ENCODE measurements around the gene SUSD6. TPM values are rescaled to one million over a fixed set of nuclear protein-coding genes. Genes with fewer than 3 reads are reported as not detected.

Gene SUSD6
- polyA plus RNA-seq, 1 experiment, result 14.4 TPM

DNA sequence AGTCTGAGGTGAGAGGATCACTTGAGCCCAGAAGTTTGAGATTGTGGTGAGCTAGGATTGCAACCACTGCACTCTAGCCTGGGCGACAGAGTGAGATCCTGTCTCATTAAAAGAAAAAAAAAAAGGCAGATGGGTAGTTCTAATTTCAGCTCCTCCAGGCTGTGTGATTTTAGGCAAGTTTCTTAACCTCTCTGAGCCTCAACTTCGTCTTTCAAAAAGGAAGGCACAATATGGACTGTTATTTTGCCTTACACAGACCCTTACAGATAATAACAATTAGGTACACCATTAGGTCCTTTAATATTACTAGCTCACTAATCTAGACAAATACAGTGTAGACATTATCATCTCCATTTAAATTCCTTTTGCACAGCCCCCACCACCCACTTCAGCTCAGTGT lies 31.9 kb upstream of the SUSD6 start:
- TF ChIP-seq, protein P1, sequence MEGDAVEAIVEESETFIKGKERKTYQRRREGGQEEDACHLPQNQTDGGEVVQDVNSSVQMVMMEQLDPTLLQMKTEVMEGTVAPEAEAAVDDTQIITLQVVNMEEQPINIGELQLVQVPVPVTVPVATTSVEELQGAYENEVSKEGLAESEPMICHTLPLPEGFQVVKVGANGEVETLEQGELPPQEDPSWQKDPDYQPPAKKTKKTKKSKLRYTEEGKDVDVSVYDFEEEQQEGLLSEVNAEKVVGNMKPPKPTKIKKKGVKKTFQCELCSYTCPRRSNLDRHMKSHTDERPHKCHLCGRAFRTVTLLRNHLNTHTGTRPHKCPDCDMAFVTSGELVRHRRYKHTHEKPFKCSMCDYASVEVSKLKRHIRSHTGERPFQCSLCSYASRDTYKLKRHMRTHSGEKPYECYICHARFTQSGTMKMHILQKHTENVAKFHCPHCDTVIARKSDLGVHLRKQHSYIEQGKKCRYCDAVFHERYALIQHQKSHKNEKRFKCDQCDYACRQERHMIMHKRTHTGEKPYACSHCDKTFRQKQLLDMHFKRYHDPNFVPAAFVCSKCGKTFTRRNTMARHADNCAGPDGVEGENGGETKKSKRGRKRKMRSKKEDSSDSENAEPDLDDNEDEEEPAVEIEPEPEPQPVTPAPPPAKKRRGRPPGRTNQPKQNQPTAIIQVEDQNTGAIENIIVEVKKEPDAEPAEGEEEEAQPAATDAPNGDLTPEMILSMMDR (IDR thresholded peaks at IDR 0.05; ENCODE audit: low read depth, low read length), result no peak
- CTCF ChIA-PET, result interaction anchor here (0.5 to 1.7 kb wide), 25 partner anchors 9 to 338 kb away, joined by 3 to 9 read pairs (median 4); partner anchors contain the start of gene SRSF5

DNA sequence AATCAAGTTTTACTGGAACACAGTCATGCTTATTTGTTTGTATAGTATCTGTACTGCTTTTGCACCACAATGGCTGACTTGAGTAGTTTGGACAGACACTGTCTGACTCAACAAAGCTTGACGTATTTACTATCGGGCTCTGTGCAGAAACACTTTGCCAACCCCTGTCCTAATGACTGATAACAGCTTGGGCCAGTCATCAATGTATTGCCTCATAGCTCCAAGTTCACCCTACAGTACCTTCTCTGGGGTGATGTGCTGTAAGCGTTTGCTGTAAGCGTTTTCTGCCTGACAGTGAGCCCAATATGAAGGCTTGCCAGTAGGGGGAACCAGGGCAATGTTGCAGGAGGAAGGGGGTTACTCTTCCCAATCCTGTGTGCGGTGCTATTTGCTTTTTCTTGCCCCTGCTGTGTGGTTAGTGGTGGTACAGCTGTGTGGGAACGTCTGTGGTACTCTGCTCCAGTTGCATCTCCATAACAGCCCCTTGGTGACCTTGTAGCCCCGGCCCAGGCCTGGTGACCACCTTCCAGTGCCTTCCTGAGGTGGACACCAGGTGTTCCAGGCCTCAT lies 31.3 kb upstream of the SUSD6 start:
- Histone ChIP-seq H3K27me3 (ENCODE audit: control insufficient read depth, insufficient read depth, low read length) (peaks cover 22% of the 10 kb centered on the region), H3K9me3 (ENCODE audit: control insufficient read depth, insufficient read depth, low read length) (no peaks in the 10 kb centered on the region; the same call in 1 of the 2 replicates), H3K27ac (ENCODE audit: low read depth, low read length) (no peak overlapping the region), H3K4me3 (ENCODE audit: low read depth, low read length) (no peak overlapping the region)
- TF ChIP-seq, protein P1 (IDR thresholded peaks at IDR 0.05; ENCODE audit: low read depth, low read length), result peak; percentile 82
- POLR2A ChIA-PET, result interaction anchor here (0.6 to 1.3 kb wide), 2 partner anchors 187 to 427 kb away, joined by 3 to 9 read pairs; partner anchors contain the start of genes DCAF5 and SRSF5
- peak; percentile 91 for DNase-seq (ENCODE audit: low read depth, low spot score)
- CTCF ChIA-PET, result interaction anchor here (0.5 to 1.7 kb wide), 27 partner anchors 8 to 338 kb away, joined by 3 to 18 read pairs (median 4); partner anchors contain the start of gene SRSF5

More for the DNA sequence above, 31.9 kb upstream of the SUSD6 start:
- peaks cover 27% of the 10 kb centered on the region for H3K27me3 ChIP-seq (ENCODE audit: control insufficient read depth, insufficient read depth, low read length)
- DNase-seq (ENCODE audit: low read depth, low spot score), result no peak
- H3K9me3 ChIP-seq (ENCODE audit: control insufficient read depth, insufficient read depth, low read length), result no peaks in the 10 kb centered on the region; the same call in 1 of the 2 replicates
- POLR2A ChIA-PET, result interaction anchor here (1.3 kb wide), 1 partner anchor 187 kb away, joined by 9 read pairs; the partner anchor contains the start of gene SRSF5
- no peak overlapping the region for H3K27ac ChIP-seq (ENCODE audit: low read depth, low read length)
- no peak overlapping the region for H3K4me3 ChIP-seq (ENCODE audit: low read depth, low read length)

DNA sequence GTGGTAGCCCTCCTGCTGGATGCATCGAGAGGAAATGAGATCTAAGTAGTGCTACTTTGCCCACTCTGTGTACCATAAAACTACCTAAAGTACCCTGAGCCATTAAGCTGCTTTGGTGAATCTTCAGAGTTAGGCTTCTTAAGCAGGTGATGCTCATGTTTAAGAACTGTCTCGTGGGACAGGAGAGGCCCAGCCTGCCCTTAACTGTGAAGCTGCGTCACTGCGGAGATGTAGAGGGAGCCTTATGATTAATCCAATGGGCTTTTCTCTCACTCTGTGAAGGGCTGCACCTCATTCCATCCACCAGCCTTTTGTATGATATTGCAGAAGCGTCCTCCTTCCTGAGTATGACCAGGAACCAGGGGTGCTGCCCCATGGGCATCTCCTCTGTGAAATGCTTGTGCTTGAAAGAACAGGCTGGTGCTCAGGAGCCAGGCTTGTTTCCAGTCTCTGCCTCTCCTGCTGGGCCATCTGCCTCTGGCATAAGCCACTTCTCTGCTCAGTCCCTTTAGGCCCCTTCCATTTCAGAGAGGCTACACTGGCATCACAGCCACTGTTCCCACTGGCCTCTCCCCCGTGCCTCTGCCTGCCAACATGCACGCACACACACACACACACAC lies 30.0 kb upstream of the SUSD6 start:
- TF ChIP-seq, protein P1 (IDR thresholded peaks at IDR 0.05; ENCODE audit: low read depth, low read length), result no peak
- CTCF ChIA-PET, result interaction anchor here (0.6 to 1.3 kb wide), 6 partner anchors 21 to 1206 kb away, joined by 3 to 18 read pairs (median 4); no protein-coding TSS in a partner anchor
- no peak for DNase-seq (ENCODE audit: low read depth, low spot score)
- Histone ChIP-seq H3K4me3 (ENCODE audit: low read depth, low read length) (no peak overlapping the region), H3K9me3 (ENCODE audit: control insufficient read depth, insufficient read depth, low read length) (no peaks in the 10 kb centered on the region; the same call in 1 of the 2 replicates), H3K27me3 (ENCODE audit: control insufficient read depth, insufficient read depth, low read length) (peaks cover 14% of the 10 kb centered on the region), H3K27ac (ENCODE audit: low read depth, low read length) (no peak overlapping the region)
- POLR2A ChIA-PET, result no interaction called here

DNA sequence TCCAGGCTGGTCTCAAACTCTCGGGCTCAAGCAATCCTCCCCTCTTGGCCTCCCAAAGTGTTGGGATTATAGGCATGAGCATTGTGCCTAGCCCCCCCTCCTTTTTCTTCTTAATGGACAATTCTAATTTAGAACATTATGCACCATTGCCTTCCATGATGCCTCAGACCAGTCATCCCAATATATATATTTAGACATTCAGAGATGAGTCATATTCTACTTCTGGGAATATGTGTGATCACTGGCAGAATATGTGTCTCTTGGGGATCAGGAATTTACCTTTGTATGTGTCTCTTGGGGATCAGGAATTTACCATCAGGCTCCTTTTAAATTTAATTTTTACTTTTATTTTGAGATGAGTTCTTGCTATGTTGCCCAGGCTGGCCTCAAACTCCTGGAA lies 29.2 kb upstream of the SUSD6 start:
- CTCF ChIA-PET, result interaction anchor here (1.5 to 5.6 kb wide), 3 partner anchors 11 to 145 kb away, joined by 3 to 115 read pairs (median 6); no protein-coding TSS in a partner anchor
- H3K9me3 ChIP-seq (ENCODE audit: control insufficient read depth, insufficient read depth, low read length), result no peaks in the 10 kb centered on the region
- POLR2A ChIA-PET, result no interaction called here
- H3K4me3 ChIP-seq (ENCODE audit: low read depth, low read length), result no peak overlapping the region
- H3K27ac ChIP-seq (ENCODE audit: low read depth, low read length), result no peak overlapping the region
- TF ChIP-seq, protein P1 (IDR thresholded peaks at IDR 0.05; ENCODE audit: low read depth, low read length), result no peak
- peak; percentile 7 for DNase-seq (ENCODE audit: low read depth, low spot score)
- peaks cover 6% of the 10 kb centered on the region for H3K27me3 ChIP-seq (ENCODE audit: control insufficient read depth, insufficient read depth, low read length)

DNA sequence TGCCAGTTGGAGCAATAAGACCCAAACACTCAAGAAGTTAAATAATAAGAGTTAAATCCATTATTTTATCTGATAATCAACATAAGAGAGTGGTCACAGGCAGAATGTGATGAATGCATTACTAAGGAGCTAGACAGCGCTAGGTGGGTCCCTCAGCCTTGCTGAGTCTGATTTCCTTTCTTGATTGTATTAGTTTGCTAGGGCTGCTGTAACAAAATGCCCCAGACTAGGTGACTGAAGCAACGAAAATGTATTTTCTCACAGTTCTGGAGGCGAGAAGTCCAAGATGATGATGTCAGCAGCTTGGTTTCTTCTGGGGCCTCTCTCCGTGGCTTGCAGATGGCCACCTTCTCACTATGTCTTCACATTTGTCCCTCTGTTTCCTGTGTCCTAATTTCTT lies 28.6 kb upstream of the SUSD6 start:
- POLR2A ChIA-PET, result no interaction called here
- CTCF ChIA-PET, result interaction anchor here (1.5 to 5.6 kb wide), 3 partner anchors 10 to 144 kb away, joined by 3 to 115 read pairs (median 6); no protein-coding TSS in a partner anchor
- no peak for DNase-seq (ENCODE audit: low read depth, low spot score)
- Histone ChIP-seq H3K27ac (ENCODE audit: low read depth, low read length) (no peak overlapping the region), H3K4me3 (ENCODE audit: low read depth, low read length) (no peak overlapping the region), H3K27me3 (ENCODE audit: control insufficient read depth, insufficient read depth, low read length) (peaks cover 3% of the 10 kb centered on the region), H3K9me3 (ENCODE audit: control insufficient read depth, insufficient read depth, low read length) (no peaks in the 10 kb centered on the region)
- TF ChIP-seq, protein P1 (IDR thresholded peaks at IDR 0.05; ENCODE audit: low read depth, low read length), result no peak

Measured in AG04450 (cell line).